HG02973 (cell line): ENCODE data around the gene MAPKBP1.

Source experiments
- ATAC-seq: cut with Tn5 transposase; IDR thresholded peaks from one replicate; pipeline ENCODE4 v1.9.1; 2021; ENCODE audit warnings: moderate library complexity; ENCODE audit not compliant: unreplicated experiment

The MAPKBP1 gene

DNA sequence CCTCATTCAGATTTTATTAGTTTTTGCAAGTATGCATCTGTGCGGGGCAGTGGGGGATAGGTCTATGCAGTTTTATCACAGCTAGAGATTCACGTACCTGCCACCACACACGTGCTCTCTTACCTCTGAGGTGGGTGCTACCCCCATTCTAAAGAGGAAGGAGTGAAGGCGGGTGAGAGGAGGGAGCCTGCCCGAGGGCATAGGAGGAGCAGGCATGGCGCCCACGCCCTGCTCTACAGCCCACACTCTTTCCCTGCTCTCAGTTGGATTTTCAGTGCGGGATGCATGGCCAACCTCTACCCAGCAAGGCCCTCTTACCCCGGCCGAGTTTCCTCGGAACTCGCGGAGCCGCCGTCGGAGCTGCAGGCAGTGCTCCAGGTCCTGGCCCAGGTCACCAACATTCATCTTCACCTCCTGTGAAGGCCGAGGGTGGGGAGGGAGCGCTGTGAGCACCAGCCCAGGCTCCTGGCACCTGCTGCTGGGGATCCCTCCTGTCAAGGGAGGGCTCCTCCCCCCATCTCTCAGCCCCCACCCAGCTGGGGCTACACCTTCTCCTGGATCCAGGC, 91.3 kb downstream of the MAPKBP1 start:
- ATAC-seq: no peak

DNA sequence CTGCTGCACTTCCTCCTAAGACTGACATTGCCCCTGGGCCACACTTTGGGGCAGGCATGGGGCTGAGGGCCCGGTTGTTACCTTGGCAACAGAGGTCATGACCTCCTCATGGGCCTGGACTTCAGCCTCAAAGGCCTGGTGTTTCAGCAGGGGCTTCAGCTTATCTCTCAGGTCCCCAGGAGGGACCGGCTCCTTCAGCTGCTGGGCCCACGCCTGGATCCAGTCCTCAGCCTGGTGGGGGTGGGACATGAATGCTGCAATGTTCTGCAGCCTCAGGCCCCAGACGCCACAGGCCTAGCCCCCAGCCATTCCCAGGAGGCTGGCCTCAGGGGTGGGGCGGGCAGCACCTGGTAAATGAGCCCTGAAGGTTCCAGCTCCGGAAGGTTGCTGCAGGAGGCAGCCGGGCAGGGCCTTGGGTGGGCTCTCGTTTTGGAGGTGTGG, 92.0 kb downstream of the MAPKBP1 start:
- ATAC-seq: no peak

DNA sequence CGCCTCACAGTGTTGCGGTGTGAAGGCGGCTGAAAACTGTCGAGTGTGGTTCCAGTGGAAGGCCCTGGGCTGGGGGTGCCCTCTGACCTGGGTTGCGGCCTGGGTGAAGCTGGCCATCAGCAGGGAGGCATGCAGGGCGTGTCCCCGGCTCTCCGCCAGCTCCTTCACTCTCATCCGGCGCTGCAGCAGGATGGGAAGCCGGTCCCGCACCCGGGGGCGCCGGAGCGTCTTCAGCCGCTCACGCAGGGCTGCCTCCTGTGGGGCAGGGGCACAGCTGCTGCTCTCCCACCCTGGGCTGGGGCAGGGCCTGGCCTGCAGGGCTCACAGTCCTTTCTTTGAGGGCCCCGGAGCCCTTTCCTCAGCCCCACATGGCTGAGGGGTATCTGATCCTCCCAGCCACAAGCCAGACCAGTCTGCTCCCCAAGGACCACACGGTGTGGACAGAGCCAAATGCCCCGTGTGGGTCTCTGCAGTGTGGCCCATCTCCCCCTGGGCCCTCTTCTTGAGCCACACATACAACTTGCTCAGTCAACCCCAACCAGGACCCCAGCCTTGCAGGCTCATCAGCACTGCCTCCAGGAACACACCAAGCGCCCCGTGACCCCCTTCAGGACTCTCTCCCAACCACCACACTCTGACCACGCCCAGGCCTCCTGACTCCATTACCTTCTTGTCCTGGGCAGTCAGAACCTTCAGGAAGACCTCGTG, 92.7 kb downstream of the MAPKBP1 start:
- no peak for ATAC-seq

DNA sequence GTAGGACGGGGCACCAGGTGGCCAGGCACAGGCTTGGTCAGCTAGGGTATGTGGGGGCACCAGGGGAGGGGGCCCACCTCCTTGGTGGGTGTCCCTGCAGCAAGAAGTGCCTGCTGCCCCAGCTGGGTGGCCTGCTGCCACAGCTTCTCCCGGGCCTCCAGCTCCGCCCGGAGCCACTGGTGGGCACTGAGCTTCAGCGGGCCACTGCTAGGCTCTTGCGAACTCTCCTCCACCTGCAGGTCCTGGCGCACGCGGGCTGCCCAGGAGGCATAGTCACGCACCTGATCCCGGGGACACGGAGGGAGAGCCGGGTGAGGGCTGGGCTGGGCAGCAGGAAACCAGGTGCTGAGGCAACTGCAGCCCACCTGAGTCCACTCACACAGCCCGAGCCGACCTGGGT, 94.0 kb downstream of the MAPKBP1 start:
- ATAC-seq: no peak

DNA sequence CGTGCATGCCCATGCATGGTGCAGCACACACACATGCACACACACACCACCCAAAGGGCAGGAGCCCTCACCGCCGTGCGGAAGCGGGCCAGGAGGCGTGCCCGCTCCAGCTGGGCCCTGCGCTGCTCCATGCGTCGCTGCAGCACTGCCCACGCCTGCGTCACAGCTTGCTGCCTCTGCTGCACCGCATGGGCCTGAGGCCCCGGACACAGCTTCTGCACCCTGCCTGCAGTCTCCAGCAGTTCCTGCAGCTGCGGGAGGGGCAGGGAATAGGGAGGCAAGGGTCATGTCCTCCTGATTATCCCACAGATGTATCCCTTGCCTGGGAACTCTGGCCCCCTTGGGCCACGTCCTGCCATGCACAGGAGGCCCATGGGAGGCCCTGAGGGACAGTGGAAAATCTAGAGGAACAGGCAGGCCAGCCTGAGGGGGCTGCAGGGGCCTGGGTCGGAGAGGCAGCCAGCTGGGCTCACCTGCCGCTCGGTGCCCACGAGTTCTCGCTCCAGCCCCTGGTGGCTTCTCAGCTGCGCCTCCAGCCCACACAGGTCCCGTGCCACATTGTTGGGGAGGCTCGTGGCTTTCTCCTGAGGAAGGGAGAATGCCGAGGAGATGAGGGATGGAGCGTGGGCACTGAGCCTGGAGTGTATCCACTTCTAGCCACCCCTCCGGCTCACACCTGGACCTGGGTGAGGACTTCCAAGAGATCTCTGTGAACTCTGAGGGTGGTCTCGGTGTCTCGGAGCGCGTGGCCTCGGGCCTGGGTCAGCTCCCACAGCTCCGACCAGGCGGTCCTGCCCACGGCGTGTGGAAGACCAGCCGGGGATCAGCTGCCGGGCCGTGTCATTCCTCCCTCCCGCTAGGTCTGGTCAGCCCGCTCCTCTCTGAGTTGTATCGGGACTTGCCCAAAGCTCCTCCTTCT, 95.7 kb downstream of the MAPKBP1 start:
- ATAC-seq: no peak

DNA sequence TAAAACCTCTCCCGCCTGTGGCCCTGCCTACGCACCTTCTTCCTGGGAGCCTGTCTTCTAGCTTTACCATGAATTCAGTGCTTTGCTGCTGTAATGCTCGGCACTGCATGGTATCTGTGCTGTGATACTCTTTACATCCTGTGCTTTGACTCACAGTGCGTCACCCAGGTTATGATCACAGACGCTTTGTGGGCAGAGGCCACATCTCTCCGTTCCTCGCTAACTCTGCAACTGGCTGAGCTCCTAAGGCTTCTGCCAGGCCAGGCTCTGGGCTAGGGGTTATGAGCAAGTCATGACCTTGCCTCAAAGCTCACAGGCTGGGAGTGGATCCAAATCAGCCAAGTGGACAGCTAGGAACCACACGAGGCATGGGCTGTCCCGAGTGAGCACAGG, 96.4 kb downstream of the MAPKBP1 start:
- no peak for ATAC-seq

DNA sequence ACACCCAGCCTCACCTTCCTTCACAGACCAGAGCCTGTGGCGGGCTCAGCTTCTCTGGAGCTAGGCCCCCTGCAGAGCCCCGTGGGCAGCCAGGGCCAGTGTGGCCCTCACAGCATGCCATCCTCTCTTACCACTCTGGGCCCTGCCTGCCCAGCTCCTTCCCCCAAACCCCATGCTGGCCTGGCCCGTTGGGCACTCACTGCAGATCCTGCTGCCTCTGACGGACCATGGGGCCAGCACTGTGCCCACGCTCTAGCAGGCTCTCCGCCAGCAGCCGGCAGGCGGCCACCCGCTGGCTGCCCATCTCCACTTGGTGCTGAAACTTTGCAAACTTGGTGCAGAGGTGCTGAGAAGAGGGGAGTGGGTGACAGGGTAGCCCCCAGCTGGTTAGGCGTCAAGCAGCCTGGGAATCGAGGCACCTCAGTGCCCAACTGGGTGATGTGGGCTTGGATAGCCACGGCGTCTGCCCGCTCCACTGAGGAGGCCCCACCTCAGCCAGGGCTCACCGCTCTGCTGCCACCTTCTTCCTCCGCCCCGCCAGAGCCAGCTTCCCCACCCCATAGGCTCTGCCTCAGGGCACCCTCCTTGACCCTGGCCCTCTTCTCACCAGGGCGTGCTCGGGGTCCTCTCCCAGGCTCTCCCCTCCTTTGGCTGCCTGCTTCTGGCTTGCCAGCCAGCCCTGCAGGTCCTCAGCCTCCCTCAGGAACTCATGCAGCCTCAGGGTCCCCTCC, 97.1 kb downstream of the MAPKBP1 start:
- no peak for ATAC-seq

DNA sequence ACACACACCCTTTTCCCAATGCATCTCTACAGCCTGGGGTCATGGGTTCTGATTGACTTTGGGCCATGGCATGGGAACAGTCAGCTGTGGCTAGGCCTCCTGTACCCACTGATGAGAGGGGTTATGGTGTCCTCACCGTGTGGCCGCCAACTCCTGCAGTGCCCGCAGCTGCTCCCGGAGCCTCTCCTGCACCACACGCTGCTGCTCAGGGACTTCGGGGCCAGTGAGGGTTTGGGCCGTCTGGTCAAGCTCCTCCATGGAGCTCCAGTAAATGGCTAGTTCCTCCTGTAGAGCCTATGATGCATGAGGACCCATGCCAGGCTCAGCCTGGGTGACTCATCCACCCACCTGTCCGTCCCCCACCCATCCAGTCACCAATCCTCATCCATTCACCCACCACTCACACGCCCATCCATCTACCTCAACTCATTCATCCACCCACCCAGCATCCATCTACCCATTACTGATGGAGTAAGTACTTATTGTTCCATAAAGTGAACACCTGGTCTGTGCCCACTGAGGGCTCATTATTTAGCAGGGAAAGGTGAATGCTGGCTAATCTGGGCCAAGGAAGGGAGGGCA, 98.0 kb downstream of the MAPKBP1 start:
- ATAC-seq: no peak

DNA sequence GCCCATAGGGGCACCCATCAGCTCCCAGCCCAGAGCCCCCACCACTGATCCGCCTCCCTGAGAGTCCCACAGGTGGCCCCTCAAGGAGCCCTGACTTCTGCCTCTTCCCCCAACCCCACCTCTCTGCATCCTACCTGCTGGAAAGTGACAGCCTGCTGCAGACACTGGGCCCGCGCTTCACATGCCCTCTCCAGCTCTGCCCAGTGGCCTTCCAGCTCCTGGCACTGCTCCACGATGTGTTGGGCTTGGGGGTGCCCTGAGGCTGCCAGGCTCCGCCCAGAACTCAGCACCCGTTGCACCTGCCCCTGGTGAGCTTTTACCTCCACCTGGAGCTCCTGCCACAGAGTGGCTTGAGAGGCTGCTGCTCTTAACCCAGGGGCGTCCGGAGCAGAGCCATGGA, 99.4 kb downstream of the MAPKBP1 start:
- no peak for ATAC-seq

DNA sequence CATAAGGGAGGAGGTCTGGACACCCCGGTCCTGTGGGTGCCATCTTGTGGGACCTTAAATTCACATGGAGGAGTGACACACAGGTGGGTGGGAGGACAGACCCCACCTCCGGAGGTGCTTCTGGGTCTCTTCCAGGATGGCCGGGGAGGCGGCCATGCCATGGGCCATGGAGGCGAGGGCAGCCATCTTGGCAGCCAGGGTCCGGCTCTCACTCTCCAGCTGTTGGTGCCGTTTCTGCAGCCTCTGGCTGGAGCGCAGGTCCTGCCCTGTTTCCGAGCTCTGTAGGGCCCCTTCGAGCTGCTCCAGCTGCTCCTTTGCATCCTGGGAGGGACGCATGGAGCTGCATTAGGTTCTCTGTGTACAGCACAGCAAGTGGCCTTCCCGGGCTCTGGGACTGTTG, 100.5 kb downstream of the MAPKBP1 start:
- no peak for ATAC-seq

DNA sequence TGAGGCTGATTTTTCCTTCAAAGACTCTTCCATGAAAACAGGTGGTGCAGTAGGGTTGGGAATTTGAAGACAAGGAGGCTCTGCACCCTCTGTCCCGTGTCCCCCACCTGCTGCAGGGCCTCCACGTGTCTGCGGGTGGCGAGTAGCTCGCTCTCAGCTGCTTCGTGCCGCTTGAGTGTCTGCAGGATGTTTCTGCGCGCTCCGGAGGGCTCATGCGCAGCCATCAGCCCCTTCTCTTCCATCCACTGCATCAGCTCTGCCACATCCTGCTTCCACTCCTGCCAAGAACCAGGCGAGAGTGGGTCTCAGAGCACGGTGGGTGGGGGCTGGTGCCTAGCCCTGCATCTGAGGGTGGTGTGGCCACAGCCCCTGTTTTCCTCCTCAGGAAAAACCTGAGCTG, 101.7 kb downstream of the MAPKBP1 start:
- no peak for ATAC-seq

DNA sequence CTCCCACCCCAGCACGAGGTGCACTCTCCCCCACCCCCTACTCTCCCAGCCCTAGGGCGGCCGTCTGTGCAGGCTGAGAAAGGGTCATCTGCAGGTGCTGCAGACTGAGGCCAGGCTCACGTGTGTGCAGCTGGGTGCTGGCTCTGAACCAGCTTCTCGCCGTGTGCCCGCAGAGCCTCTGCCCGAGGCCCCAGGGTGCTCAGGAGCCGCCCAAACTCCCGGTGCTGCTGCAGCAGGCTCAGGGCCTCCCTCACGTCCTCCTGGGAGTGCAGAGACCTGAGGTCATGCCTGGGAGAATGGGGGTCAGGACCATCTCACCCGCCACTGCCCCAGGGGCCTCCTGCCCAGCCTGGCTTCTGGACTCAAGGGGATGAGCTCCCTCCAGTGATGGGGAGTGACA, 102.4 kb downstream of the MAPKBP1 start:
- ATAC-seq: no peak
